IMR-90 (cell line): ENCODE results near the gene NRM.

Experiments
- CHD1 ChIP-seq: IDR thresholded peaks from 2 replicates; pipeline ENCODE4 v1.6.1; 2012; ENCODE audit warnings: low read depth, low read length, improper control_type of control experiment
- POLR2A ChIP-seq: IDR thresholded peaks from 2 replicates; pipeline ENCODE4 v1.6.1; 2012; ENCODE audit warnings: mild to moderate bottlenecking, low read depth, low read length
- RAD21 ChIP-seq: IDR thresholded peaks from 2 replicates; pipeline ENCODE4 v1.6.1; 2012; ENCODE audit warnings: low read length, improper control_type of control experiment
- TF ChIP-seq, protein P1 (sequence below): conservative IDR thresholded peaks from 2 replicates; pipeline ENCODE4 v1.5.1; 2012; ENCODE audit warnings: mild to moderate bottlenecking, low read depth, low read length, improper control_type of control experiment
- TF ChIP-seq, protein P2 (sequence below): fragments of 150-350 bp; IDR thresholded peaks from 2 replicates; pipeline ENCODE4 v1.6.1; 2016; ENCODE audit warnings: low read depth, mild to moderate bottlenecking, low read length, moderate library complexity, borderline replicate concordance

DNA sequence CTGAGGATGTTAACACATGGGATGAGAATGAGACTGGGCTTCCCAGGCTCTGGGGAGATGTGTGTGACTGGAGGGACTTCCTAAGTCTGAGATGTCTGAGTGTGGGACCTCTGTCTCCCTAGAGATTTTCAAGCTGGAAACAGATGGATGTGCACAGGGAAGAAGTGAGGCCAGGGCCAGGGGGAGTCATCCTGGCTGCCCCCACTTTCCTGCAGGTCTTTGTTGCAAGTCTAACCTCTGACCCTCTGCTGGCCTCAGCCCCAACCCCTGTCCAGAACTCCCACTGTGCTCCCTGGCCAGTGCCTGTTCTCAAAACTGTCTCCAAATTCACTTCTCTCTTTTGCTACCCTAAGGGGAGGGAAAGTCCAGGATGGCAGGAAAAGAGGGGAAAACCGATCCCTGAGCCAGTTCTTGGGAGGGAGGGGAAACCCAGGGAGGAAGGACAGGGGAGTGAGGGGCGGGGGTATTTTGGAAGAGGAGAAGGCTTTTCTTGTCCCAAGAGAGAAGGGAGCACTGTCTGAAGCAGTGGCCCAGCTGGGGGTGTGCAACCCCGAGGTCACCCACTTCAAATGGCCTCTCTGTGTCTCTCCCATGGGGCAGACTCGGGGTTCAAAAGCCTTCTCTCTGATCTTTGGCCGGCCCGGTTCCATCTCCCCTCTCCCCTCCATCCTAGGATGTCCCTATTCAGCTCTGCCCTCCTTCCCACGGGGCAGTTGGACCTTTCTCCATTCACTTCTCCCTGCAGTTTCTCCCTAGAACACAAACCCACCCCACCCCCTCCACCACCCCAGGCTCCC, 7.4 kb downstream of the NRM start:
- TF ChIP-seq, protein P1, sequence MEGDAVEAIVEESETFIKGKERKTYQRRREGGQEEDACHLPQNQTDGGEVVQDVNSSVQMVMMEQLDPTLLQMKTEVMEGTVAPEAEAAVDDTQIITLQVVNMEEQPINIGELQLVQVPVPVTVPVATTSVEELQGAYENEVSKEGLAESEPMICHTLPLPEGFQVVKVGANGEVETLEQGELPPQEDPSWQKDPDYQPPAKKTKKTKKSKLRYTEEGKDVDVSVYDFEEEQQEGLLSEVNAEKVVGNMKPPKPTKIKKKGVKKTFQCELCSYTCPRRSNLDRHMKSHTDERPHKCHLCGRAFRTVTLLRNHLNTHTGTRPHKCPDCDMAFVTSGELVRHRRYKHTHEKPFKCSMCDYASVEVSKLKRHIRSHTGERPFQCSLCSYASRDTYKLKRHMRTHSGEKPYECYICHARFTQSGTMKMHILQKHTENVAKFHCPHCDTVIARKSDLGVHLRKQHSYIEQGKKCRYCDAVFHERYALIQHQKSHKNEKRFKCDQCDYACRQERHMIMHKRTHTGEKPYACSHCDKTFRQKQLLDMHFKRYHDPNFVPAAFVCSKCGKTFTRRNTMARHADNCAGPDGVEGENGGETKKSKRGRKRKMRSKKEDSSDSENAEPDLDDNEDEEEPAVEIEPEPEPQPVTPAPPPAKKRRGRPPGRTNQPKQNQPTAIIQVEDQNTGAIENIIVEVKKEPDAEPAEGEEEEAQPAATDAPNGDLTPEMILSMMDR = no peak
- no peak for TF ChIP-seq RAD21
- TF ChIP-seq, protein P2, sequence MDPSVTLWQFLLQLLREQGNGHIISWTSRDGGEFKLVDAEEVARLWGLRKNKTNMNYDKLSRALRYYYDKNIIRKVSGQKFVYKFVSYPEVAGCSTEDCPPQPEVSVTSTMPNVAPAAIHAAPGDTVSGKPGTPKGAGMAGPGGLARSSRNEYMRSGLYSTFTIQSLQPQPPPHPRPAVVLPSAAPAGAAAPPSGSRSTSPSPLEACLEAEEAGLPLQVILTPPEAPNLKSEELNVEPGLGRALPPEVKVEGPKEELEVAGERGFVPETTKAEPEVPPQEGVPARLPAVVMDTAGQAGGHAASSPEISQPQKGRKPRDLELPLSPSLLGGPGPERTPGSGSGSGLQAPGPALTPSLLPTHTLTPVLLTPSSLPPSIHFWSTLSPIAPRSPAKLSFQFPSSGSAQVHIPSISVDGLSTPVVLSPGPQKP = no peak
- no peak for TF ChIP-seq CHD1
- TF ChIP-seq POLR2A = no peak
